GM12878 (cell line): ENCODE measurements around the gene SLC9A3. TPM values are rescaled to one million over a fixed set of nuclear protein-coding genes. Genes with fewer than 3 reads are reported as not detected.

Source experiments
- ATAC-seq: fragments of 200-7000 bp; cut with Tn5 transposase; 3 replicates; pipeline ENCODE4 v1.9.1; 2020; ENCODE audit warnings: mild to moderate bottlenecking, moderate library complexity
- BruUV-seq: library from RNA; stranded (reverse); fragments of 400-500 nt; replicated peaks from 2 replicates; lab custom pipeline; 2021; lab: Mats Ljungman, UMichigan
- CTCF ChIA-PET: fragments of 300-600 bp; sonication (Branson Sonifier 250); formaldehyde crosslinking; extraction: SDS; loops from one replicate; lab custom pipeline; 2021; ENCODE audit warnings: inconsistent platforms; lab: Yijun Ruan, JAX
- POLR2A ChIA-PET: fragments of 350-600 bp; formaldehyde crosslinking; extraction: SDS; loops from one replicate; lab custom pipeline; 2021; ENCODE audit warnings: inconsistent platforms; lab: Charles Lee
- RAD21 ChIA-PET: fragments of 300-600 bp; sonication (Branson Sonifier 250); formaldehyde crosslinking; loops from one replicate; lab custom pipeline; 2023; ENCODE audit warnings: antibody characterized with exemption; ENCODE audit not compliant: unreplicated experiment; lab: Charles Lee
- SMC1A ChIA-PET: fragments of 300-600 bp; sonication (Branson Sonifier 250); formaldehyde crosslinking; loops from one replicate; lab custom pipeline; 2023; ENCODE audit not compliant: unreplicated experiment, uncharacterized antibody; lab: Charles Lee
- DNase-seq: peaks from one replicate; pipeline ENCODE4 v3.0.0-alpha.2; 2011; ENCODE audit warnings: low read depth, low spot score
- FAIRE-seq: peaks from 3 replicates; lab custom pipeline; 2011; peaks lifted over from hg19 to GRCh38; lab: Jason Lieb, UNC
- H2AFZ ChIP-seq: 2 replicates; pipeline ENCODE4 v1.6.0; 2011; ENCODE audit warnings: low read depth, low read length, control low read depth; ENCODE audit not compliant: control insufficient read depth
- H3K27ac ChIP-seq: 2 replicates; pipeline ENCODE4 v1.5.1; 2011; ENCODE audit warnings: control low read depth; ENCODE audit not compliant: control insufficient read depth, insufficient read depth
- H3K27me3 ChIP-seq, 2 experiments: replicated peaks in 1 of 2; 2 replicates each; pipeline versions ENCODE4 v1.6.0 to v1.6.1; 2011; ENCODE audit warnings: low read length in 1 of 2; ENCODE audit not compliant: control insufficient read depth in 2 of 2, insufficient read depth in 2 of 2
- H3K36me3 ChIP-seq, 2 experiments: 2 replicates each; pipeline ENCODE4 v1.5.1; 2011; ENCODE audit warnings: low read length in 1 of 2; ENCODE audit not compliant: control insufficient read depth in 2 of 2, insufficient read depth in 2 of 2
- H3K4me1 ChIP-seq: 2 replicates; pipeline ENCODE4 v1.6.1; 2011; ENCODE audit warnings: mild to moderate bottlenecking, low read length, moderate library complexity, mixed read lengths; ENCODE audit not compliant: control insufficient read depth, insufficient read depth
- H3K4me2 ChIP-seq: 2 replicates; pipeline ENCODE4 v1.6.0; 2011; ENCODE audit warnings: control low read depth; ENCODE audit not compliant: control insufficient read depth, insufficient read depth
- H3K4me3 ChIP-seq: fragments of 200-600 bp; sonication (generic); 2 replicates; pipeline ENCODE4 v1.5.1; 2016
- H3K79me2 ChIP-seq: 2 replicates; pipeline ENCODE4 v1.6.0; 2011; ENCODE audit warnings: low read length; ENCODE audit not compliant: control insufficient read depth, insufficient read depth
- H3K9ac ChIP-seq: 2 replicates; pipeline ENCODE4 v1.8.0; 2011; ENCODE audit warnings: low read length, control low read depth, mixed read lengths; ENCODE audit not compliant: control insufficient read depth, insufficient read depth
- H3K9me3 ChIP-seq: replicated peaks from 3 replicates; pipeline ENCODE4 v1.5.1; 2011; ENCODE audit warnings: mild to moderate bottlenecking, low read length; ENCODE audit not compliant: control insufficient read depth, insufficient read depth
- H4K20me1 ChIP-seq: 2 replicates; pipeline ENCODE4 v1.6.0; 2011; ENCODE audit not compliant: control insufficient read depth, insufficient read depth
- ATF3 ChIP-seq: IDR thresholded peaks from 2 replicates; pipeline ENCODE4 v1.6.1; 2011; ENCODE audit warnings: low read depth, mild to moderate bottlenecking, low read length, moderate library complexity, borderline replicate concordance; ENCODE audit errors: extremely low read depth
- ATF7 ChIP-seq: fragments of 450-650 bp; IDR thresholded peaks from 2 replicates; pipeline ENCODE4 v1.6.1; 2016; ENCODE audit warnings: low read depth, mild to moderate bottlenecking
- BCLAF1 ChIP-seq: fragments of 450-650 bp; IDR thresholded peaks from 2 replicates; pipeline ENCODE4 v1.6.1; 2017; ENCODE audit warnings: antibody characterized with exemption, mild to moderate bottlenecking, moderate library complexity
- BHLHE40 ChIP-seq, 2 experiments: fragments of 450-650 bp in 1 of 2; IDR thresholded peaks; 2 replicates each; pipeline ENCODE4 v1.6.1; 2011 to 2017; ENCODE audit warnings: low read depth in 2 of 2, borderline replicate concordance in 1 of 2, improper control_type of control experiment in 1 of 2, low read length in 1 of 2, mild to moderate bottlenecking in 1 of 2
- CBFB ChIP-seq: IDR thresholded peaks from 2 replicates; pipeline ENCODE4 v1.6.1; 2016; ENCODE audit warnings: antibody characterized with exemption, low read depth
- GATAD2B ChIP-seq: fragments of 450-650 bp; conservative IDR thresholded peaks from 2 replicates; pipeline ENCODE4 v1.6.1; 2017; ENCODE audit warnings: low read depth, mild to moderate bottlenecking, moderate library complexity
- HDAC6 ChIP-seq: fragments of 200-600 bp; sonication (generic); IDR thresholded peaks from one replicate; pipeline ENCODE4 v1.8.0; 2017; ENCODE audit warnings: antibody characterized with exemption; ENCODE audit not compliant: unreplicated experiment
- IRF4 ChIP-seq: IDR thresholded peaks from 2 replicates; pipeline ENCODE4 v1.6.1; 2011; ENCODE audit warnings: low read depth, low read length
- MEF2B ChIP-seq: fragments of 450-650 bp; IDR thresholded peaks from 2 replicates; pipeline ENCODE4 v1.6.1; 2018; ENCODE audit warnings: mild to moderate bottlenecking, moderate library complexity; ENCODE audit not compliant: partially characterized antibody, poor library complexity, severe bottlenecking
- MTA3 ChIP-seq: IDR thresholded peaks from 2 replicates; pipeline ENCODE4 v1.6.1; 2012; ENCODE audit warnings: low read length, inconsistent platforms, borderline replicate concordance
- PBX3 ChIP-seq: IDR thresholded peaks from 2 replicates; pipeline ENCODE4 v1.6.1; 2011; ENCODE audit warnings: mild to moderate bottlenecking, low read depth, low read length, moderate library complexity; ENCODE audit not compliant: insufficient replicate concordance
- RELA ChIP-seq: fragments of 450-650 bp; IDR thresholded peaks from 2 replicates; pipeline ENCODE4 v1.8.0; 2014; ENCODE audit warnings: borderline replicate concordance; ENCODE audit not compliant: partially characterized antibody
- SMAD5 ChIP-seq: IDR thresholded peaks from 2 replicates; pipeline ENCODE4 v1.6.1; 2016; ENCODE audit warnings: antibody characterized with exemption, low read depth
- TAF1 ChIP-seq: IDR thresholded peaks from 2 replicates; pipeline ENCODE4 v1.6.1; 2011; ENCODE audit warnings: mild to moderate bottlenecking, low read depth, low read length, borderline replicate concordance
- TCF3 ChIP-seq: IDR thresholded peaks from 2 replicates; pipeline ENCODE4 v1.6.1; 2012; ENCODE audit warnings: low read depth, mild to moderate bottlenecking, low read length, borderline replicate concordance; ENCODE audit not compliant: insufficient read depth
- USF2 ChIP-seq: IDR thresholded peaks from 2 replicates; pipeline ENCODE4 v1.6.1; 2011; ENCODE audit warnings: low read depth, low read length, improper control_type of control experiment, borderline replicate concordance
- ZNF217 ChIP-seq: fragments of 450-650 bp; IDR thresholded peaks from 2 replicates; pipeline ENCODE4 v1.6.1; 2017; ENCODE audit warnings: antibody characterized with exemption, mild to moderate bottlenecking
- WGBS: methylation state at CpG from one replicate; pipeline ENCODE4 v1.1.6; 2016; ENCODE audit warnings: low lambda C conversion rate; ENCODE audit not compliant: insufficient replicate concordance, insufficient coverage; ENCODE audit errors: missing lambda C conversion rate; 5-methylcytosine and 5-hydroxymethylcytosine counted together
- in situ Hi-C: fragments of 300-500 bp; cut with MboI; formaldehyde crosslinking; loops from 9 replicates; pipeline ENCODE4 v1.14.3; 2018; ENCODE audit warnings: mixed read lengths
- intact Hi-C: fragments of 100-400 bp; cut with micrococcal nuclease; formaldehyde crosslinking; loops from one replicate; pipeline ENCODE4 v1.14.2; 2022; ENCODE audit not compliant: unreplicated experiment
- polyA plus RNA-seq, 11 experiments: library from polyadenylated mRNA; depleted of rRNA in 4 of 11; unstranded in 6 of 11; stranded (reverse) in 5 of 11; fragments of >200 nt; fragmentation: Nextera tagmentation in 4 of 11; fragmentation: Illumina TruSeq in 1 of 11; extraction: Ambion mirVana in 4 of 11; extraction: Trizol in 1 of 11; gene quantifications; 1 replicate in 1 of 11; 2 replicates in 10 of 11; pipeline versions ENCODE4 v1.2.1 to v1.2.3, GENCODE V29; 2011 to 2016; ENCODE audit warnings: inconsistent platforms in 2 of 11, missing spikeins in 2 of 11, low read depth in 1 of 11
- total RNA-seq, 4 experiments: library from RNA; depleted of rRNA in 3 of 4; stranded (reverse); fragments of >200 nt in 3 of 4; fragmentation: Illumina TruSeq in 1 of 4; extraction: Trizol in 1 of 4; gene quantifications; 2 replicates each; pipeline versions ENCODE4 v1.2.1 to v1.2.3, GENCODE V29; 2013 to 2021

The SLC9A3 gene
- total and polyA plus RNA-seq, 10 of the 15 experiments (the other 5 are each of a cell fraction or from before 2014, with no cell fraction given) = 0.04 to 5.2 (median 2.3) TPM; not detected in 1

- in situ Hi-C loops (no loop called here), intact Hi-C loops (loop anchor here (1.0 kb wide), 1 partner anchor 114 kb away; no protein-coding TSS in a partner anchor)
- DNase-seq = no peak
- ChIA-PET POLR2A (interaction anchor here (0.6 to 1.0 kb wide), 3 partner anchors 99 to 114 kb away, joined by 3 to 5 read pairs (median 3); no protein-coding TSS in a partner anchor), RAD21 (interaction anchor here (0.7 to 6.0 kb wide), 8 partner anchors 16 to 243 kb away, joined by 3 to 82 read pairs (median 3); partner anchors contain the start of genes AHRR and PDCD6), CTCF (interaction anchor here (0.5 to 6.4 kb wide), 18 partner anchors 9 to 463 kb away, joined by 3 to 126 read pairs (median 6); partner anchors contain the start of gene AHRR), SMC1A (interaction anchor here (0.6 to 3.7 kb wide), 13 partner anchors 11 to 114 kb away, joined by 3 to 33 read pairs (median 3); no protein-coding TSS in a partner anchor)
- 46% methylated on average over 18 of the region's 18 CpGs for WGBS
- peak; percentile 96 for ATAC-seq
- Histone ChIP-seq H3K27ac (no peak overlapping the region), H3K4me3 (no peak overlapping the region), H4K20me1 (no peaks in the 10 kb centered on the region), H3K4me2 (no peak overlapping the region), H3K9me3 (no peaks in the 10 kb centered on the region), H2AFZ (no peak overlapping the region; the same call in 1 of the 2 replicates), H3K4me1 (peaks cover 8% of the 10 kb centered on the region), H3K9ac (no peak overlapping the region), H3K36me3 (peaks cover 6 to 30% of the 10 kb centered on the region in 2 experiments; a peak in 3 of 4 replicates), H3K79me2 (no peaks in the 10 kb centered on the region; the same call in 1 of the 2 replicates), H3K27me3 (no peaks in the 10 kb centered on the region)
- BruUV-seq = no TSS peak
- no peak for FAIRE-seq
- TF ChIP-seq PBX3 = no peak
- TF ChIP-seq TAF1 = no peak
- peak; percentile 49; the same call in 1 of the 2 replicates for TF ChIP-seq GATAD2B
- TF ChIP-seq SMAD5 = no peak
- peak in 1 of 2 experiments; percentile 37; a peak in 1 of 4 replicates for TF ChIP-seq BHLHE40 (IDR thresholded peaks at IDR 0.05; ENCODE audit: borderline replicate concordance in 1 of 2, low read depth in 2 of 2, low read length in 1 of 2)
- TF ChIP-seq MEF2B = no peak
- TF ChIP-seq IRF4 = 0 out of 2 replicates have a peak, but pooled peaks have one; percentile 41
- TF ChIP-seq HDAC6 = no peak
- TF ChIP-seq BCLAF1 = no peak
- TF ChIP-seq MTA3 = no peak
- TF ChIP-seq ATF7 = no peak
- TF ChIP-seq ATF3 = no peak
- TF ChIP-seq CBFB = no peak
- no peak for TF ChIP-seq TCF3
- TF ChIP-seq ZNF217 = no peak
- peak; percentile 35 for TF ChIP-seq RELA
- TF ChIP-seq USF2 = no peak
Observed at GRCh38 chr5:431001-431710, 93.1 kb downstream of the SLC9A3 start.
